Measurements from ENCODE around the gene CD99. TPM values are rescaled to one million over a fixed set of nuclear protein-coding genes. Genes with fewer than 3 reads are reported as not detected.
A peak's percentile ranks its signal among the peaks of the same experiment; 100 is the strongest.

CD99 gene
- total RNA-seq, 1 donor, result 455 TPM

- Histone ChIP-seq H3K27ac (ENCODE audit: low read depth, low read length) (peak overlapping the region; percentile 81), H3K4me3 (ENCODE audit: insufficient read depth, low read length) (peak overlapping the region; percentile 90), H3K27me3 (ENCODE audit: insufficient read depth, low read length) (no peaks in the 10 kb centered on the region), H3K79me2 (ENCODE audit: insufficient read depth, low read length) (peaks cover 42% of the 10 kb centered on the region), H3K9me3 (ENCODE audit: low read depth, low read length) (no peaks in the 10 kb centered on the region), H2AFZ (ENCODE audit: low read length) (peak overlapping the region; percentile 73), H4K20me1 (ENCODE audit: insufficient read depth, low read length) (peaks cover 22% of the 10 kb centered on the region), H3K4me2 (ENCODE audit: insufficient read depth, low read length) (peak overlapping the region; percentile 92), H3K4me1 (ENCODE audit: insufficient read depth, low read length) (peaks cover 31% of the 10 kb centered on the region), H3K36me3 (ENCODE audit: insufficient read depth, low read length) (peaks cover 3% of the 10 kb centered on the region)
- peak; percentile 88 for DNase-seq (ENCODE audit: insufficient read length, low spot score, missing footprints)
- TF ChIP-seq, protein P1, sequence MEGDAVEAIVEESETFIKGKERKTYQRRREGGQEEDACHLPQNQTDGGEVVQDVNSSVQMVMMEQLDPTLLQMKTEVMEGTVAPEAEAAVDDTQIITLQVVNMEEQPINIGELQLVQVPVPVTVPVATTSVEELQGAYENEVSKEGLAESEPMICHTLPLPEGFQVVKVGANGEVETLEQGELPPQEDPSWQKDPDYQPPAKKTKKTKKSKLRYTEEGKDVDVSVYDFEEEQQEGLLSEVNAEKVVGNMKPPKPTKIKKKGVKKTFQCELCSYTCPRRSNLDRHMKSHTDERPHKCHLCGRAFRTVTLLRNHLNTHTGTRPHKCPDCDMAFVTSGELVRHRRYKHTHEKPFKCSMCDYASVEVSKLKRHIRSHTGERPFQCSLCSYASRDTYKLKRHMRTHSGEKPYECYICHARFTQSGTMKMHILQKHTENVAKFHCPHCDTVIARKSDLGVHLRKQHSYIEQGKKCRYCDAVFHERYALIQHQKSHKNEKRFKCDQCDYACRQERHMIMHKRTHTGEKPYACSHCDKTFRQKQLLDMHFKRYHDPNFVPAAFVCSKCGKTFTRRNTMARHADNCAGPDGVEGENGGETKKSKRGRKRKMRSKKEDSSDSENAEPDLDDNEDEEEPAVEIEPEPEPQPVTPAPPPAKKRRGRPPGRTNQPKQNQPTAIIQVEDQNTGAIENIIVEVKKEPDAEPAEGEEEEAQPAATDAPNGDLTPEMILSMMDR (IDR thresholded peaks at IDR 0.05; ENCODE audit: extremely low read depth, low read depth, low read length), result no peak
These were observed 587 bp downstream of the CD99 start for GRCh38 chrX:2691543-2692220.

DNA sequence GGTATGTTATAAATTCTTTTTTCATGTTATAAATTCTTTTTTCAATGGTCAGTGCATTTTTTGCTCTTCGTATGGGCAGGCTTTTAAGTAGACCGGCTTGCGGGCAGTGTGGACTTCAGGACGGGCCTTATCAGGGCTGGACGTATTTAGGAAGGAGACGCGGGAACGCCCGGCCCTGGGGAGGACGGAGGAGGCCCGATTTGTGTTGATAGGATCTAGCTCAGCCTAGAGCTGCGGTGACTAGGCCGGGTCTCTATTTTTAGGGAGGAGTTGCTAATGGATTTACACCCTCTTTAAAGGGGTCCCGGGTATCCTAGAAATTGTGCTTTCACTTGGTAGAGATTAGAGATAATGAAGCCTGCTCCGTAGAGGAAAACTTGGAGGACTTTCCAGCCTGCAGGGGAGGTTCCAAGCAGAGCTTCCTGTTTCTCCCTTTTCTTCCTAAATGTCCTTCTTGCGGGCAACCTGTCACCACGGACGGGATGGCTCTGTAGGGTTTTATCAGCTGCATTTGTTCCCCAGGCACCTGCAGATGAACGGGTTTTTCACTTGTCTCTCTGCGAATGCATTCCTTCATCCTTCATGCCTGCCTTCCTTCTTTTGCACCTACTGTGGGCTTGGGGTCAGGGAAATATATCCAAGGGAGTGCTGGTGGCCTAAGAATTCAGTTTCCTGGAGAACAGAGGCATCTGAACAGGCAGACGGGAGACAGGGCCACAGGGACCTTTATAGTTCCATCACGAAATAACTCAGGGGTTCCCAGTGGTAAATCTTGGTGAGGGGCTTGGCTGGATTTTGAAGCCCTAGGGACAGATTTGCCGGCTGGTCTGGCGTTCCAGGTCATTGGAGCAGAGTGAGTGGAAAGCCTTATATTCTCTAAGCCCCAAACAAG lies 1.4 kb downstream of the CD99 start:
- H2AFZ ChIP-seq (ENCODE audit: low read length), result peak overlapping the region; percentile 73
- H3K4me3 ChIP-seq (ENCODE audit: insufficient read depth, low read length), result peak overlapping the region; percentile 90
- H3K9me3 ChIP-seq (ENCODE audit: low read depth, low read length), result no peaks in the 10 kb centered on the region
- peak overlapping the region; percentile 81 for H3K27ac ChIP-seq (ENCODE audit: low read depth, low read length)
- peaks cover 3% of the 10 kb centered on the region for H3K36me3 ChIP-seq (ENCODE audit: insufficient read depth, low read length)
- TF ChIP-seq, protein P1 (IDR thresholded peaks at IDR 0.05; ENCODE audit: extremely low read depth, low read depth, low read length), result no peak
- H3K4me1 ChIP-seq (ENCODE audit: insufficient read depth, low read length), result peaks cover 38% of the 10 kb centered on the region
- H4K20me1 ChIP-seq (ENCODE audit: insufficient read depth, low read length), result peaks cover 28% of the 10 kb centered on the region
- peaks cover 49% of the 10 kb centered on the region for H3K79me2 ChIP-seq (ENCODE audit: insufficient read depth, low read length)
- DNase-seq (ENCODE audit: insufficient read length, low spot score, missing footprints), result peak; percentile 91
- H3K4me2 ChIP-seq (ENCODE audit: insufficient read depth, low read length), result peak overlapping the region; percentile 92
- no peaks in the 10 kb centered on the region for H3K27me3 ChIP-seq (ENCODE audit: insufficient read depth, low read length)

- H3K4me3 ChIP-seq (ENCODE audit: insufficient read depth, low read length), result peak overlapping the region; percentile 90
- no peaks in the 10 kb centered on the region for H3K9me3 ChIP-seq (ENCODE audit: low read depth, low read length)
- peak overlapping the region; percentile 81 for H3K27ac ChIP-seq (ENCODE audit: low read depth, low read length)
- DNase-seq (ENCODE audit: insufficient read length, low spot score, missing footprints), result no peak
- TF ChIP-seq, protein P1 (IDR thresholded peaks at IDR 0.05; ENCODE audit: extremely low read depth, low read depth, low read length), result no peak
- peak overlapping the region; percentile 92 for H3K4me2 ChIP-seq (ENCODE audit: insufficient read depth, low read length)
- H3K4me1 ChIP-seq (ENCODE audit: insufficient read depth, low read length), result peaks cover 41% of the 10 kb centered on the region
- H2AFZ ChIP-seq (ENCODE audit: low read length), result no peak overlapping the region
- H3K79me2 ChIP-seq (ENCODE audit: insufficient read depth, low read length), result peaks cover 58% of the 10 kb centered on the region
- peaks cover 31% of the 10 kb centered on the region for H4K20me1 ChIP-seq (ENCODE audit: insufficient read depth, low read length)
- peaks cover 3% of the 10 kb centered on the region for H3K36me3 ChIP-seq (ENCODE audit: insufficient read depth, low read length)
- H3K27me3 ChIP-seq (ENCODE audit: insufficient read depth, low read length), result no peaks in the 10 kb centered on the region
These were observed 2.3 kb downstream of the CD99 start for GRCh38 chrX:2693113-2694002.

Data from osteoblast (primary cell).